Measurements from ENCODE around the gene PARP1. TPM values are rescaled to one million over a fixed set of nuclear protein-coding genes. Genes with fewer than 3 reads are reported as not detected.
"Not testable (repeated sequence)": the region's sequence is repeated elsewhere in the genome, so short reads cannot be mapped to it uniquely, and the experiment has no call there.

PARP1 gene
- total RNA-seq, 1 experiment from 2014 or later = 213 TPM

DNA sequence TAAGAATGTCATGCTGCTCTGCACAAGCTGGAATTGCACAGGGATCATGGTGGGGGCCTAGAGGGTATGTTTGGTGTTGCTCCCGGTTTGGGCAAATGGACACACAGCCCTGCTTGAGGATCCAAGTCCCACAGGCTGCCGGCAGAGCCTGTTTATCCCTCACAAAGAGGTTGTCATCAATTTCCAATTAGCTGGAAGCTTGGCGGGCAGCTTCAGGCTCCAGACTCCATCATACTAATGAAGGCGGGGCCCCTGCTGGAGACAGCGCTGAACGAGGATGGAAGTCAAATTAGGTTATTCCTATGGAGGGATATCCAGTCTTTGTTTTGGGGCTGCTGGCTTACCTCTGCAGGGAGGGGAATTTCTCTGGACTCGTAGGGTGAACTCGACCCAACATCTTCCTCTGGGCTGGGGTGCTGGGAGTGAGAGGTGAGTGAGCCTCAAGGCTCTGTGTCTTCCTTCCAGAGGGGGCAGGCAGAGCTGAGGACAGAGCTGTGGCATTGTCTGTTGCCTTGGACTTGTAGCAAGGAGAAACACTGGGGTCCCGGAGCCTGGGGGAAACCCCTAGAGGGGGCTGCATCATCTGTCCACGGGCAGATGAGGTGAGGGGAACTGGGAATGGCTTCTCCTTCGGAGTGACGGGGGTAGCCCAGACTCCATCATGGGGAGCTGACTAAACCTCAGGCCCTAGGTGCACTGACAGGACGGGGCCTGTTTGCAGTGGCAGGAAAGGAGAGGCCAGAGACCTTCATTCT lies 24.9 kb upstream of the PARP1 start:
- POLR2A ChIA-PET = no interaction called here
- Histone ChIP-seq H4K20me1 (ENCODE audit: insufficient read depth) (no peaks in the 10 kb centered on the region), H3K4me1 (ENCODE audit: control insufficient read depth in 1 of 2, insufficient read depth in 2 of 2, low read length in 2 of 2) (peaks cover 3 to 14% of the 10 kb centered on the region in 2 experiments; a peak in 2 of 4 replicates), H3K9me3 (ENCODE audit: control insufficient read depth in 1 of 2, insufficient read depth in 1 of 2, low read depth in 1 of 2, low read length in 2 of 2) (no peaks in the 10 kb centered on the region), H3K4me2 (ENCODE audit: low read length) (no peak overlapping the region), H3K27me3 (ENCODE audit: insufficient read depth, low read length) (no peaks in the 10 kb centered on the region), H2AFZ (ENCODE audit: low read depth, low read length, poor library complexity, severe bottlenecking) (no peak overlapping the region), H3K9me2 (ENCODE audit: insufficient read depth) (no peaks in the 10 kb centered on the region), H3K79me2 (ENCODE audit: insufficient read depth, low read length) (no peaks in the 10 kb centered on the region), H3K9ac (ENCODE audit: low read length) (no peak overlapping the region), H3K27ac (ENCODE audit: low read depth, low read length) (no peak overlapping the region), H3K4me3 (replicated peaks in 1 of 2; ENCODE audit: low read depth in 1 of 2, low read length in 2 of 2) (no peak overlapping the region), H3K36me3 (ENCODE audit: control insufficient read depth in 1 of 2, insufficient read depth in 2 of 2, low read length in 2 of 2) (no peaks in the 10 kb centered on the region)
- TF ChIP-seq POLR2AphosphoS5 (IDR thresholded peaks at IDR 0.05; ENCODE audit: low read depth, low read length) = no peak
- no peak for ATAC-seq
- CTCF ChIA-PET = no interaction called here
- DNase-seq (ENCODE audit: low read depth, low spot score) = no peak
- RAD21 ChIA-PET (ENCODE audit: low non-redundant PET in 1 of 2, low total read pairs in 2 of 2, uncharacterized antibody in 2 of 2, unreplicated experiment in 2 of 2) = no interaction called here
- intact Hi-C loops (cut with micrococcal nuclease) = no loop called here
- BruUV-seq (replicated peaks) = no TSS peak

DNA sequence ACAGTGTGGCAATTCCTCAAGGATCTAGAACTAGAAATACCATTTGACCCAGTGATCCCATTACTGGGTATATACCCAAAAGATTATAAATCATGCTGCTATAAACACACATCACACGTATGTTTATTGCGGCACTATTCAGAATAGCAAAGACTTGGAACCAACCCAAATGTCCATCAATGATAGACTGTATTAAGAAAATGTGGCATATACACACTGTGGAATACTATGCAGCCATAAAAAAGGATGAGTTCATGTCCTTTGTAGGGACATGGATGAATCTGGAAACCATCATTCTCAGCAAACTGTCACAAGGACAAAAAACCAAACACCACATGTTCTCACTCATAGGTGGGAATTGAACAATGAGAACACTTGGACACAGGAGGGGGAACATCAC lies 24.0 kb upstream of the PARP1 start:
- H2AFZ ChIP-seq (ENCODE audit: low read depth, low read length, poor library complexity, severe bottlenecking); intact Hi-C loops (cut with micrococcal nuclease); H3K4me3 ChIP-seq (replicated peaks in 1 of 2; ENCODE audit: low read depth in 1 of 2, low read length in 2 of 2); BruUV-seq (replicated peaks); H3K9me2 ChIP-seq (ENCODE audit: insufficient read depth); H3K79me2 ChIP-seq (ENCODE audit: insufficient read depth, low read length); H3K9me3 ChIP-seq (ENCODE audit: control insufficient read depth in 1 of 2, insufficient read depth in 1 of 2, low read depth in 1 of 2, low read length in 2 of 2); H3K27ac ChIP-seq (ENCODE audit: low read depth, low read length); CTCF ChIA-PET; H3K9ac ChIP-seq (ENCODE audit: low read length); DNase-seq (ENCODE audit: low read depth, low spot score); H4K20me1 ChIP-seq (ENCODE audit: insufficient read depth); H3K36me3 ChIP-seq (ENCODE audit: control insufficient read depth in 1 of 2, insufficient read depth in 2 of 2, low read length in 2 of 2); ATAC-seq; H3K27me3 ChIP-seq (ENCODE audit: insufficient read depth, low read length); POLR2A ChIA-PET; H3K4me2 ChIP-seq (ENCODE audit: low read length); RAD21 ChIA-PET (ENCODE audit: low non-redundant PET in 1 of 2, low total read pairs in 2 of 2, uncharacterized antibody in 2 of 2, unreplicated experiment in 2 of 2): not testable (repeated sequence)
- H3K4me1 ChIP-seq (ENCODE audit: control insufficient read depth in 1 of 2, insufficient read depth in 2 of 2, low read length in 2 of 2) = peaks cover 1 to 11% of the 10 kb centered on the region in 2 experiments; a peak in 2 of 4 replicates

Data from HCT116 (cell line).